HFFc6 (cell line): ENCODE measurements around the gene S1PR1. TPM values are rescaled to one million over a fixed set of nuclear protein-coding genes. Genes with fewer than 3 reads are reported as not detected.

Experiments used
- DNase-seq: peaks from one replicate; pipeline ENCODE4 v3.0.0-alpha.2; 2018
- H3K27ac Mint-ChIP-seq: 2 replicates; pipeline ENCODE4 v1.8.0; 2020; ENCODE audit warnings: mild to moderate bottlenecking, mixed read lengths
- H3K27me3 Mint-ChIP-seq: 2 replicates; pipeline ENCODE4 v1.8.0; 2021; ENCODE audit warnings: mild to moderate bottlenecking, moderate library complexity, mixed read lengths; ENCODE audit not compliant: insufficient read depth
- H3K36me3 Mint-ChIP-seq: 2 replicates; pipeline ENCODE4 v1.8.0; 2021; ENCODE audit warnings: low read depth, mixed read lengths
- H3K4me1 Mint-ChIP-seq: 2 replicates; pipeline ENCODE4 v1.8.0; 2020; ENCODE audit warnings: low read depth, mixed read lengths
- H3K4me3 Mint-ChIP-seq: 2 replicates; pipeline ENCODE4 v1.8.0; 2020; ENCODE audit warnings: mild to moderate bottlenecking, moderate library complexity, mixed read lengths
- H3K9me3 Mint-ChIP-seq: 2 replicates; pipeline ENCODE4 v1.8.0; 2020; ENCODE audit warnings: mild to moderate bottlenecking, mixed read lengths
- CTCF ChIP-seq: fragments of 200-600 bp; sonication (generic); IDR thresholded peaks from 2 replicates; pipeline ENCODE4 v1.5.0; 2021; ENCODE audit warnings: antibody characterized with exemption, mild to moderate bottlenecking
- total RNA-seq, 6 experiments: library from RNA; stranded (reverse); fragmentation: NEBNext Ultra II Directional; extraction: Animal tissue kit (Norgen Biotek cat#: 25700); gene quantifications; 2 replicates in 1 of 6; 3 replicates in 5 of 6; pipeline ENCODE4 v1.2.3, GENCODE V29; 2021

The S1PR1 gene
- total RNA-seq, 6 experiments from 2014 or later = 6.0 to 10.2 (median 8.9) TPM

- Mint-ChIP-seq H3K4me1 (peaks cover 40% of the 10 kb centered on the region), H3K27me3 (peaks cover 2% of the 10 kb centered on the region)
Observed at GRCh38 chr1:101240041-101240430, 3.2 kb downstream of the S1PR1 start.

GRCh38 chr1:101241485-101242225 lies 4.8 kb downstream of the S1PR1 start:
- Mint-ChIP-seq H3K4me3 (no peak overlapping the region), H3K9me3 (no peaks in the 10 kb centered on the region)
- DNase-seq = no peak

More at GRCh38 chr1:101240041-101240430, 3.2 kb downstream of the S1PR1 start:
- no peaks in the 10 kb centered on the region for H3K9me3 Mint-ChIP-seq
- no peak for DNase-seq
- peaks cover 8% of the 10 kb centered on the region for H3K36me3 Mint-ChIP-seq
- H3K27ac Mint-ChIP-seq = no peak overlapping the region; the same call in 1 of the 2 replicates
- TF ChIP-seq CTCF = no peak
- H3K4me3 Mint-ChIP-seq = no peak overlapping the region

GRCh38 chr1:101242324-101243050 lies 5.7 kb downstream of the S1PR1 start:
- Mint-ChIP-seq H3K36me3 (peaks cover 8% of the 10 kb centered on the region), H3K27me3 (peaks cover 2% of the 10 kb centered on the region), H3K4me1 (peaks cover 28% of the 10 kb centered on the region), H3K4me3 (no peak overlapping the region), H3K9me3 (no peaks in the 10 kb centered on the region), H3K27ac (no peak overlapping the region)
- no peak for TF ChIP-seq CTCF
- DNase-seq = no peak

More at GRCh38 chr1:101241485-101242225, 4.8 kb downstream of the S1PR1 start:
- H3K36me3 Mint-ChIP-seq = peaks cover 8% of the 10 kb centered on the region
- H3K4me1 Mint-ChIP-seq = peaks cover 28% of the 10 kb centered on the region
- no peak for TF ChIP-seq CTCF
- H3K27ac Mint-ChIP-seq = no peak overlapping the region
- H3K27me3 Mint-ChIP-seq = peaks cover 4% of the 10 kb centered on the region

GRCh38 chr1:101243751-101244150 lies 6.9 kb downstream of the S1PR1 start:
- Mint-ChIP-seq H3K4me1 (peaks cover 19% of the 10 kb centered on the region), H3K4me3 (no peak overlapping the region), H3K27ac (no peak overlapping the region), H3K27me3 (peaks cover 2% of the 10 kb centered on the region), H3K9me3 (no peaks in the 10 kb centered on the region), H3K36me3 (peaks cover 8% of the 10 kb centered on the region)
- no peak for TF ChIP-seq CTCF
- no peak for DNase-seq

- H3K36me3 Mint-ChIP-seq = 0 out of 2 replicates have a peak, but pooled peaks cover under 1% of the 10 kb centered on the region
- peaks cover 10% of the 10 kb centered on the region for H3K4me1 Mint-ChIP-seq
- no peak overlapping the region for H3K4me3 Mint-ChIP-seq
- TF ChIP-seq CTCF = no peak
- DNase-seq = no peak
- H3K27me3 Mint-ChIP-seq = peaks cover 2% of the 10 kb centered on the region
- H3K9me3 Mint-ChIP-seq = no peaks in the 10 kb centered on the region
- H3K27ac Mint-ChIP-seq = no peak overlapping the region
Observed at GRCh38 chr1:101244842-101245241, 8.0 kb downstream of the S1PR1 start.
